Panc1 (cell line): ENCODE measurements around the gene CHRNB1. TPM values are rescaled to one million over a fixed set of nuclear protein-coding genes. Genes with fewer than 3 reads are reported as not detected.

ENCODE experiments used
- ATAC-seq: fragments of 200-7000 bp; cut with Tn5 transposase; 2 replicates; pipeline ENCODE4 v1.9.1; 2020; ENCODE audit warnings: mild to moderate bottlenecking, moderate library complexity
- BruUV-seq: library from RNA; stranded (reverse); fragments of 400-500 nt; replicated peaks from 2 replicates; lab custom pipeline; 2021; lab: Mats Ljungman, UMichigan
- CTCF ChIA-PET: fragments of 300-600 bp; sonication (Branson Sonifier 250); formaldehyde crosslinking; loops from one replicate; lab custom pipeline; 2022; ENCODE audit warnings: antibody characterized with exemption; lab: Charles Lee
- POLR2A ChIA-PET: fragments of 300-600 bp; sonication (Branson Sonifier 250); formaldehyde crosslinking; loops from one replicate; lab custom pipeline; 2022; ENCODE audit warnings: antibody characterized with exemption; lab: Charles Lee
- DNase-seq: peaks from one replicate; pipeline ENCODE4 v3.0.0-alpha.2; 2010; ENCODE audit warnings: low read depth, low spot score
- H3K27ac ChIP-seq: 2 replicates; pipeline ENCODE4 v1.5.1; 2011; ENCODE audit warnings: mild to moderate bottlenecking, low read length, inconsistent platforms
- H3K27me3 ChIP-seq: fragments of 200-500 bp; sonication (Bioruptor generic); 2 replicates; pipeline ENCODE4 v1.6.0; 2014; ENCODE audit warnings: low read length, inconsistent platforms; ENCODE audit not compliant: control insufficient read depth, insufficient read depth
- H3K36me3 ChIP-seq: fragments of 200-500 bp; sonication (Bioruptor generic); 2 replicates; pipeline ENCODE4 v1.5.1; 2014; ENCODE audit warnings: inconsistent platforms, mild to moderate bottlenecking, low read length, moderate library complexity; ENCODE audit not compliant: control insufficient read depth, insufficient read depth
- H3K4me1 ChIP-seq: 2 replicates; pipeline ENCODE4 v1.5.1; 2011; ENCODE audit warnings: inconsistent platforms, mild to moderate bottlenecking, low read length, moderate library complexity; ENCODE audit not compliant: control insufficient read depth, insufficient read depth
- H3K4me3 ChIP-seq, 2 experiments: 2 replicates each; pipeline ENCODE4 v1.5.1; 2011 to 2012; ENCODE audit warnings: low read depth in 2 of 2, low read length in 2 of 2, mild to moderate bottlenecking in 2 of 2, inconsistent platforms in 1 of 2, moderate library complexity in 1 of 2
- H3K9me3 ChIP-seq: fragments of 200-500 bp; sonication (Bioruptor generic); 2 replicates; pipeline ENCODE4 v1.5.1; 2014; ENCODE audit warnings: low read depth, mild to moderate bottlenecking, inconsistent platforms, low read length, moderate library complexity; ENCODE audit not compliant: control insufficient read depth, insufficient read depth
- POLR2AphosphoS5 ChIP-seq: IDR thresholded peaks from 2 replicates; pipeline ENCODE4 v1.6.1; 2012; ENCODE audit warnings: mild to moderate bottlenecking, low read depth, low read length, moderate library complexity
- REST ChIP-seq, 2 experiments: IDR thresholded peaks; 2 replicates each; pipeline ENCODE4 v1.6.1; 2011 to 2012; ENCODE audit warnings: low read depth in 2 of 2, control low read depth in 1 of 2, low read length in 1 of 2, mild to moderate bottlenecking in 1 of 2, moderate library complexity in 1 of 2; ENCODE audit not compliant: insufficient read depth in 1 of 2
- SIN3A ChIP-seq: IDR thresholded peaks from 2 replicates; pipeline ENCODE4 v1.6.1; 2012; ENCODE audit warnings: low read depth, mild to moderate bottlenecking, low read length, moderate library complexity, borderline replicate concordance; ENCODE audit not compliant: insufficient read depth
- TCF7L2 ChIP-seq: IDR thresholded peaks from 2 replicates; pipeline ENCODE4 v1.6.1; 2011; ENCODE audit warnings: mild to moderate bottlenecking, low read depth, low read length, inconsistent platforms
- in situ Hi-C: cut with HindIII; loops from 2 replicates; pipeline ENCODE4 v1.10.0; 2016; ENCODE audit warnings: low sequenced_read_pairs, low pct_unique_long_range_greater_than_20kb
- intact Hi-C: fragments of 100-400 bp; cut with micrococcal nuclease; formaldehyde crosslinking; loops from one replicate; pipeline ENCODE4 v1.10.0; 2022; ENCODE audit not compliant: unreplicated experiment
- total RNA-seq: library from RNA; stranded (reverse); gene quantifications from one replicate; pipeline ENCODE4 v1.2.1, GENCODE V29; 2021; ENCODE audit not compliant: unreplicated experiment
- TF ChIP-seq, protein P1 (sequence below): fragments of 450-650 bp; IDR thresholded peaks from 2 replicates; pipeline ENCODE4 v1.5.1; 2017; ENCODE audit warnings: mild to moderate bottlenecking

The CHRNB1 gene
- total RNA-seq, 1 experiment from 2014 or later, result 14.3 TPM

GRCh38 chr17:7442142-7442541 is 2.7 kb upstream of the CHRNB1 start:
- TF ChIP-seq, protein P1, sequence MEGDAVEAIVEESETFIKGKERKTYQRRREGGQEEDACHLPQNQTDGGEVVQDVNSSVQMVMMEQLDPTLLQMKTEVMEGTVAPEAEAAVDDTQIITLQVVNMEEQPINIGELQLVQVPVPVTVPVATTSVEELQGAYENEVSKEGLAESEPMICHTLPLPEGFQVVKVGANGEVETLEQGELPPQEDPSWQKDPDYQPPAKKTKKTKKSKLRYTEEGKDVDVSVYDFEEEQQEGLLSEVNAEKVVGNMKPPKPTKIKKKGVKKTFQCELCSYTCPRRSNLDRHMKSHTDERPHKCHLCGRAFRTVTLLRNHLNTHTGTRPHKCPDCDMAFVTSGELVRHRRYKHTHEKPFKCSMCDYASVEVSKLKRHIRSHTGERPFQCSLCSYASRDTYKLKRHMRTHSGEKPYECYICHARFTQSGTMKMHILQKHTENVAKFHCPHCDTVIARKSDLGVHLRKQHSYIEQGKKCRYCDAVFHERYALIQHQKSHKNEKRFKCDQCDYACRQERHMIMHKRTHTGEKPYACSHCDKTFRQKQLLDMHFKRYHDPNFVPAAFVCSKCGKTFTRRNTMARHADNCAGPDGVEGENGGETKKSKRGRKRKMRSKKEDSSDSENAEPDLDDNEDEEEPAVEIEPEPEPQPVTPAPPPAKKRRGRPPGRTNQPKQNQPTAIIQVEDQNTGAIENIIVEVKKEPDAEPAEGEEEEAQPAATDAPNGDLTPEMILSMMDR, result no peak
- TF ChIP-seq REST (IDR thresholded peaks at IDR 0.05; ENCODE audit: insufficient read depth in 1 of 2, low read depth in 2 of 2, low read length in 1 of 2), result no peak
- no peak for TF ChIP-seq TCF7L2
- TF ChIP-seq SIN3A, result no peak
- TF ChIP-seq POLR2AphosphoS5, result no peak
- intact Hi-C loops (no loop called here), in situ Hi-C loops (no loop called here)
- DNase-seq (no peak), ATAC-seq (no peak)
- Histone ChIP-seq H3K4me1 (peaks cover 18% of the 10 kb centered on the region), H3K27me3 (no peaks in the 10 kb centered on the region), H3K27ac (no peak overlapping the region), H3K9me3 (no peaks in the 10 kb centered on the region), H3K4me3 (no peak overlapping the region), H3K36me3 (no peaks in the 10 kb centered on the region)
- POLR2A ChIA-PET, result no interaction called here
- CTCF ChIA-PET, result no interaction called here
- no TSS peak for BruUV-seq

DNA sequence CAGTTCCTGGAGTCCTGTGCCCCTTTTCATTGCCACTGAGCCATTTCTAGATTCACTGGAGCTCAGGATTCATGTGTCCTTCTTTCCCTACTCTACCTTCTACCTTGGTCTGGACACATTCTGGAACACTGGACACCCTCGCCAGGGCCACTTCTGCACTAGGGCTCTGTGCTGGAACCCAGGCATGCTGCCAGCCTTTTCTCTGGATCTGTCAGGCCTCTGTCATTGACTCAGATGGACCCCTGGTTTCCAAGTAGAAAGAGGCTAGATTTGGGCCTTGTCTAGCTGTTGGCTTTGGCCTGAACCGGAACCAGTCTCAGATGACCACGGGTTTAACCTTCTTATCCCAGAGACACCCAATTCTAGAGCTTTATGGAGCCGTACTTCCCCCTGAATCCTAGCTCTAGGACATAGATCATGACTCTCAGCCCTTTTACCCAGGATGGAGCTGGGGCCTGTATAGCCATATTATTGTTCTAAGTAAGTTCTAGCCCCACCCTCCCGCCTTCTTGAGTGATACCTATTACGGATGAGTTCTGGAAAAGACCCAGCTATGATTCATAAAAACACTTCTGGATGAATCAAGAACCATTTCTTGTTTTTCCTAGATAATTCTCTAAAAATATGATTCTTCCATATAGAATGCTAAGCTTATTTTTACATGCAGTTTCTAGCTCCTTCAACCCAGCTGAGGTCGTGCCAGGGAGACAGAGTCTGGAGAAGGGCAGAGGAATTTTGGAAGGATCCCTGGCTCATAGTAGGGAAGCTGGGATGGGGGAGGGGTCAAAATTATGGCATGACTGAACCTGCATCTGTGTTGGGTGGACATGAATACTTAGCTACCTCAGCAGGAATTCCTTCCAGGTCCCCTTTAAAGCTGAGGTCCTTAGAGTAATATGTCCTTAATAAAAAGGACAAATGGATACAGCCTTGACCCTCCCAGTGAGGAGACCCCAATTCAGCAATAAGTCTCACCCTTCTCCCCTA is 1.1 kb upstream of the CHRNB1 start:
- CTCF ChIA-PET, result no interaction called here
- H3K27me3 ChIP-seq, result no peaks in the 10 kb centered on the region
- H3K9me3 ChIP-seq, result no peaks in the 10 kb centered on the region
- H3K27ac ChIP-seq, result no peak overlapping the region
- POLR2A ChIA-PET, result no interaction called here
- TF ChIP-seq REST (IDR thresholded peaks at IDR 0.05; ENCODE audit: insufficient read depth in 1 of 2, low read depth in 2 of 2, low read length in 1 of 2) (no peak), POLR2AphosphoS5 (no peak), TCF7L2 (no peak), SIN3A (no peak)
- TF ChIP-seq, protein P1, result no peak
- H3K4me3 ChIP-seq, result no peak overlapping the region
- H3K36me3 ChIP-seq, result no peaks in the 10 kb centered on the region
- no TSS peak for BruUV-seq
- DNase-seq, result no peak
- in situ Hi-C loops (no loop called here), intact Hi-C loops (no loop called here)
- no peak for ATAC-seq
- H3K4me1 ChIP-seq, result peaks cover 16% of the 10 kb centered on the region
